DND-41 (cell line): Measurements from ENCODE around the gene AARSD1.

Experiments used
- EZH2 ChIP-seq: IDR thresholded peaks from 3 replicates; pipeline ENCODE4 v1.6.1; 2012; ENCODE audit warnings: borderline replicate concordance, low read depth, mild to moderate bottlenecking, moderate library complexity, low read length, inconsistent platforms; ENCODE audit not compliant: severe bottlenecking
- TF ChIP-seq, protein P1 (sequence below): IDR thresholded peaks from 2 replicates; pipeline ENCODE4 v1.5.1; 2012; ENCODE audit warnings: borderline replicate concordance, low read length, moderate library complexity, mild to moderate bottlenecking; ENCODE audit not compliant: poor library complexity, severe bottlenecking; ENCODE audit errors: extremely low read depth

GRCh38 chr17:42920106-42920900, 44.0 kb downstream of the AARSD1 start:
- TF ChIP-seq, protein P1, sequence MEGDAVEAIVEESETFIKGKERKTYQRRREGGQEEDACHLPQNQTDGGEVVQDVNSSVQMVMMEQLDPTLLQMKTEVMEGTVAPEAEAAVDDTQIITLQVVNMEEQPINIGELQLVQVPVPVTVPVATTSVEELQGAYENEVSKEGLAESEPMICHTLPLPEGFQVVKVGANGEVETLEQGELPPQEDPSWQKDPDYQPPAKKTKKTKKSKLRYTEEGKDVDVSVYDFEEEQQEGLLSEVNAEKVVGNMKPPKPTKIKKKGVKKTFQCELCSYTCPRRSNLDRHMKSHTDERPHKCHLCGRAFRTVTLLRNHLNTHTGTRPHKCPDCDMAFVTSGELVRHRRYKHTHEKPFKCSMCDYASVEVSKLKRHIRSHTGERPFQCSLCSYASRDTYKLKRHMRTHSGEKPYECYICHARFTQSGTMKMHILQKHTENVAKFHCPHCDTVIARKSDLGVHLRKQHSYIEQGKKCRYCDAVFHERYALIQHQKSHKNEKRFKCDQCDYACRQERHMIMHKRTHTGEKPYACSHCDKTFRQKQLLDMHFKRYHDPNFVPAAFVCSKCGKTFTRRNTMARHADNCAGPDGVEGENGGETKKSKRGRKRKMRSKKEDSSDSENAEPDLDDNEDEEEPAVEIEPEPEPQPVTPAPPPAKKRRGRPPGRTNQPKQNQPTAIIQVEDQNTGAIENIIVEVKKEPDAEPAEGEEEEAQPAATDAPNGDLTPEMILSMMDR = no peak
- no peak for TF ChIP-seq EZH2
